GM06990 (cell line): ENCODE measurements around the gene SHC1.
A peak's percentile ranks its signal among the peaks of the same experiment; 100 is the strongest.

Experiments used
- DNase-seq: peaks from one replicate; pipeline ENCODE4 v3.0.0-alpha.2; 2011; ENCODE audit not compliant: insufficient read length; ENCODE audit errors: extremely low read depth
- H3K27me3 ChIP-seq: replicated peaks from 2 replicates; pipeline ENCODE4 v1.6.0; 2011; ENCODE audit warnings: low read length; ENCODE audit not compliant: control insufficient read depth, insufficient read depth
- H3K36me3 ChIP-seq: 2 replicates; pipeline ENCODE4 v1.5.1; 2011; ENCODE audit warnings: low read length; ENCODE audit not compliant: control insufficient read depth, insufficient read depth
- H3K4me3 ChIP-seq: replicated peaks from 2 replicates; pipeline ENCODE4 v1.5.1; 2011; ENCODE audit warnings: low read depth, mild to moderate bottlenecking, control low read depth, low read length
- CTCF ChIP-seq: IDR thresholded peaks from 2 replicates; pipeline ENCODE4 v1.5.1; 2011; ENCODE audit warnings: low read length, control low read depth, mild to moderate bottlenecking, inconsistent platforms; ENCODE audit not compliant: insufficient read depth, poor library complexity, severe bottlenecking

Gene SHC1

GRCh38 chr1:154994269-154994587, 23.7 kb upstream of the SHC1 start:
- Histone ChIP-seq H3K4me3 (no peak overlapping the region), H3K27me3 (no peaks in the 10 kb centered on the region), H3K36me3 (peaks cover 13% of the 10 kb centered on the region)
- no peak for DNase-seq
- TF ChIP-seq CTCF: no peak

GRCh38 chr1:154993572-154994268, 23.2 kb upstream of the SHC1 start, which contains the start of gene LENEP:
Gene LENEP (plus strand): TSS chr1:154993586. CDS start chr1:154993608, 22 bp downstream.
- no peak for TF ChIP-seq CTCF
- Histone ChIP-seq H3K4me3 (no peak within 1 kb of the TSS), H3K27me3 (no peaks in the 10 kb centered on the region), H3K36me3 (peaks cover 15% of the 10 kb centered on the region)
- no peak for DNase-seq

GRCh38 chr1:154992721-154993571, 22.4 kb upstream of the SHC1 start:
- Histone ChIP-seq H3K4me3 (no peak overlapping the region), H3K27me3 (no peaks in the 10 kb centered on the region), H3K36me3 (peaks cover 21% of the 10 kb centered on the region)
- no peak for DNase-seq
- peak; percentile 19 for TF ChIP-seq CTCF

GRCh38 chr1:154990276-154990675, 19.7 kb upstream of the SHC1 start:
- TF ChIP-seq CTCF: no peak
- H3K4me3 ChIP-seq: no peak overlapping the region
- peaks cover 24% of the 10 kb centered on the region for H3K36me3 ChIP-seq
- no peak for DNase-seq
- no peaks in the 10 kb centered on the region for H3K27me3 ChIP-seq

- DNase-seq: no peak
- no peak for TF ChIP-seq CTCF
- H3K27me3 ChIP-seq: no peaks in the 10 kb centered on the region
Measured at GRCh38 chr1:154989195-154989860, 18.8 kb upstream of the SHC1 start.

More at GRCh38 chr1:154989195-154989860, 18.8 kb upstream of the SHC1 start:
- no peak overlapping the region for H3K4me3 ChIP-seq
- peaks cover 24% of the 10 kb centered on the region for H3K36me3 ChIP-seq
